Neural cell (in vitro differentiated cells): ENCODE measurements around the gene DMGDH. TPM values are rescaled to one million over a fixed set of nuclear protein-coding genes. Genes with fewer than 3 reads are reported as not detected.
A peak's percentile ranks its signal among the peaks of the same experiment; 100 is the strongest.

Experiments
- H2AFZ ChIP-seq: fragments of 200-600, 300-800 bp; sonication (generic), shearing (Covaris generic); 2 replicates; pipeline ENCODE4 v1.6.0; 2014; ENCODE audit warnings: low read depth, mild to moderate bottlenecking, antibody characterized with exemption, low read length, moderate library complexity
- H3F3A ChIP-seq: fragments of 200-600 bp; shearing (Covaris generic); 2 replicates; pipeline ENCODE4 v1.6.1; 2016; ENCODE audit warnings: mild to moderate bottlenecking, moderate library complexity, mixed read lengths, antibody characterized with exemption, low read length; ENCODE audit not compliant: insufficient read depth, poor library complexity, severe bottlenecking
- H3K27ac ChIP-seq: fragments of 200-600, 300-800 bp; sonication (generic), shearing (Covaris generic); 2 replicates; pipeline ENCODE4 v1.5.1; 2014; ENCODE audit warnings: mild to moderate bottlenecking, low read length, moderate library complexity
- H3K27me3 ChIP-seq: fragments of 300-800, 200-600 bp; sonication (generic), shearing (Covaris generic); 2 replicates; pipeline ENCODE4 v1.6.0; 2014; ENCODE audit warnings: mild to moderate bottlenecking, low read depth, low read length, moderate library complexity; ENCODE audit not compliant: insufficient read depth
- H3K36me3 ChIP-seq: fragments of 300-800, 200-600 bp; sonication (generic), shearing (Covaris generic); 2 replicates; pipeline ENCODE4 v1.5.1; 2014; ENCODE audit warnings: mild to moderate bottlenecking, antibody characterized with exemption, low read length, moderate library complexity; ENCODE audit not compliant: insufficient read depth
- H3K4me2 ChIP-seq: fragments of 300-800, 200-600 bp; sonication (generic), shearing (Covaris generic); 2 replicates; pipeline ENCODE4 v1.6.0; 2014; ENCODE audit warnings: mild to moderate bottlenecking, low read length
- H3K4me3 ChIP-seq: fragments of 300-800, 200-600 bp; sonication (generic), shearing (Covaris generic); 2 replicates; pipeline ENCODE4 v1.5.1; 2014; ENCODE audit warnings: mild to moderate bottlenecking, low read length, moderate library complexity
- H3K79me2 ChIP-seq: fragments of 200-600 bp; shearing (Covaris generic); replicated peaks from 2 replicates; pipeline ENCODE4 v1.6.0; 2014; ENCODE audit warnings: mild to moderate bottlenecking, low read length, moderate library complexity; ENCODE audit not compliant: insufficient read depth
- H3K9ac ChIP-seq: fragments of 300-800, 200-600 bp; sonication (generic), shearing (Covaris generic); 2 replicates; pipeline ENCODE4 v1.6.1; 2016; ENCODE audit warnings: mild to moderate bottlenecking, low read length, mixed read lengths
- H3K9me2 ChIP-seq: fragments of 200-600 bp; shearing (Covaris generic); 2 replicates; pipeline ENCODE4 v1.6.1; 2016; ENCODE audit warnings: mild to moderate bottlenecking, low read length, mixed read lengths; ENCODE audit not compliant: insufficient read depth
- H3K9me3 ChIP-seq: fragments of 200-600, 300-800 bp; sonication (generic), shearing (Covaris generic); 2 replicates; pipeline ENCODE4 v1.6.1; 2016; ENCODE audit warnings: mild to moderate bottlenecking, mixed run types, low read length, moderate library complexity, mixed read lengths
- H4K20me1 ChIP-seq: fragments of 200-600 bp; shearing (Covaris generic); 2 replicates; pipeline ENCODE4 v1.6.1; 2016; ENCODE audit warnings: mild to moderate bottlenecking, mixed run types; ENCODE audit not compliant: insufficient read depth
- CTCF ChIP-seq: fragments of 450-650 bp; IDR thresholded peaks from 2 replicates; pipeline ENCODE4 v1.5.1; 2014; ENCODE audit warnings: antibody characterized with exemption, mild to moderate bottlenecking, moderate library complexity; ENCODE audit not compliant: poor library complexity, severe bottlenecking
- EP300 ChIP-seq: fragments of 450-650 bp; conservative IDR thresholded peaks from 2 replicates; pipeline ENCODE4 v1.6.1; 2014; ENCODE audit warnings: antibody characterized with exemption, mild to moderate bottlenecking, moderate library complexity; ENCODE audit not compliant: poor library complexity, severe bottlenecking
- EZH2 ChIP-seq: fragments of 200-600, 300-800 bp; shearing (Covaris generic), sonication (generic); IDR thresholded peaks from 2 replicates; pipeline ENCODE4 v1.6.1; 2014; ENCODE audit warnings: antibody characterized with exemption, low read length, borderline replicate concordance, mild to moderate bottlenecking; ENCODE audit not compliant: insufficient read depth, poor library complexity, severe bottlenecking
- MXI1 ChIP-seq: fragments of 450-650 bp; conservative IDR thresholded peaks from 2 replicates; pipeline ENCODE4 v1.6.1; 2014; ENCODE audit warnings: antibody characterized with exemption, mild to moderate bottlenecking; ENCODE audit not compliant: poor library complexity, severe bottlenecking
- POLR2AphosphoS5 ChIP-seq: IDR thresholded peaks from 2 replicates; pipeline ENCODE4 v1.6.1; 2012
- RAD21 ChIP-seq: fragments of 450-650 bp; conservative IDR thresholded peaks from 2 replicates; pipeline ENCODE4 v1.6.1; 2014; ENCODE audit warnings: antibody characterized with exemption, mild to moderate bottlenecking, moderate library complexity
- REST ChIP-seq: IDR thresholded peaks from 2 replicates; pipeline ENCODE4 v1.6.1; 2012; ENCODE audit warnings: borderline replicate concordance
- SMC3 ChIP-seq: fragments of 450-650 bp; conservative IDR thresholded peaks from 2 replicates; pipeline ENCODE4 v1.6.1; 2014; ENCODE audit warnings: antibody characterized with exemption, mild to moderate bottlenecking, moderate library complexity; ENCODE audit not compliant: poor library complexity
- TAF1 ChIP-seq: IDR thresholded peaks from 2 replicates; pipeline ENCODE4 v1.6.1; 2012; ENCODE audit warnings: low read depth
- polyA plus RNA-seq: library from polyadenylated mRNA; depleted of rRNA; stranded (reverse); fragments of >200 nt; gene quantifications from 2 replicates; pipeline ENCODE4 v1.2.3, GENCODE V29; 2014

The DMGDH gene
- polyA plus RNA-seq, 1 donor from 2014 or later = 0.93 TPM

- H2AFZ ChIP-seq = no peak overlapping the region
- no peak overlapping the region for H3K4me2 ChIP-seq
- H4K20me1 ChIP-seq = no peaks in the 10 kb centered on the region
- no peak for TF ChIP-seq MXI1
- no peak for TF ChIP-seq CTCF
- TF ChIP-seq EZH2 = no peak
- TF ChIP-seq TAF1 = no peak
- no peak for TF ChIP-seq SMC3
- no peak for TF ChIP-seq REST
- TF ChIP-seq EP300 = no peak
- TF ChIP-seq RAD21 = no peak
- TF ChIP-seq POLR2AphosphoS5 = no peak
- no peaks in the 10 kb centered on the region for H3K9me2 ChIP-seq
- no peaks in the 10 kb centered on the region for H3F3A ChIP-seq
- H3K27ac ChIP-seq = no peak overlapping the region
- H3K4me3 ChIP-seq = no peak overlapping the region
- no peak overlapping the region for H3K9ac ChIP-seq
- no peaks in the 10 kb centered on the region for H3K9me3 ChIP-seq
- H3K27me3 ChIP-seq = no peaks in the 10 kb centered on the region
- H3K79me2 ChIP-seq = no peaks in the 10 kb centered on the region
- H3K36me3 ChIP-seq = no peaks in the 10 kb centered on the region
Observed at GRCh38 chr5:78989080-78989479, 80.4 kb downstream of the DMGDH start.

- Histone ChIP-seq H3K9me2 (no peaks in the 10 kb centered on the region), H2AFZ (peak overlapping the region; percentile 68), H3K4me2 (peak overlapping the region; percentile 66), H3K27me3 (no peaks in the 10 kb centered on the region), H3K27ac (peak overlapping the region; percentile 90), H3K4me3 (peak overlapping the region; percentile 68), H3K79me2 (peaks cover 6% of the 10 kb centered on the region), H3F3A (no peaks in the 10 kb centered on the region), H3K9me3 (no peaks in the 10 kb centered on the region), H3K36me3 (no peaks in the 10 kb centered on the region), H4K20me1 (no peaks in the 10 kb centered on the region), H3K9ac (peak overlapping the region; percentile 88)
- TF ChIP-seq EZH2 (no peak), EP300 (no peak), CTCF (no peak), SMC3 (no peak), MXI1 (no peak), POLR2AphosphoS5 (no peak), REST (no peak), TAF1 (no peak), RAD21 (no peak)
Observed at GRCh38 chr5:78985725-78986223, 83.7 kb downstream of the DMGDH start.
